Left forelimb (tissue), 1 donor: ENCODE data around the gene MGAT3.

Experiments used
- DNase-seq: peaks from one replicate; pipeline ENCODE4 v3.0.0-alpha.2; 2018; ENCODE audit warnings: low spot score

The MGAT3 gene

DNA sequence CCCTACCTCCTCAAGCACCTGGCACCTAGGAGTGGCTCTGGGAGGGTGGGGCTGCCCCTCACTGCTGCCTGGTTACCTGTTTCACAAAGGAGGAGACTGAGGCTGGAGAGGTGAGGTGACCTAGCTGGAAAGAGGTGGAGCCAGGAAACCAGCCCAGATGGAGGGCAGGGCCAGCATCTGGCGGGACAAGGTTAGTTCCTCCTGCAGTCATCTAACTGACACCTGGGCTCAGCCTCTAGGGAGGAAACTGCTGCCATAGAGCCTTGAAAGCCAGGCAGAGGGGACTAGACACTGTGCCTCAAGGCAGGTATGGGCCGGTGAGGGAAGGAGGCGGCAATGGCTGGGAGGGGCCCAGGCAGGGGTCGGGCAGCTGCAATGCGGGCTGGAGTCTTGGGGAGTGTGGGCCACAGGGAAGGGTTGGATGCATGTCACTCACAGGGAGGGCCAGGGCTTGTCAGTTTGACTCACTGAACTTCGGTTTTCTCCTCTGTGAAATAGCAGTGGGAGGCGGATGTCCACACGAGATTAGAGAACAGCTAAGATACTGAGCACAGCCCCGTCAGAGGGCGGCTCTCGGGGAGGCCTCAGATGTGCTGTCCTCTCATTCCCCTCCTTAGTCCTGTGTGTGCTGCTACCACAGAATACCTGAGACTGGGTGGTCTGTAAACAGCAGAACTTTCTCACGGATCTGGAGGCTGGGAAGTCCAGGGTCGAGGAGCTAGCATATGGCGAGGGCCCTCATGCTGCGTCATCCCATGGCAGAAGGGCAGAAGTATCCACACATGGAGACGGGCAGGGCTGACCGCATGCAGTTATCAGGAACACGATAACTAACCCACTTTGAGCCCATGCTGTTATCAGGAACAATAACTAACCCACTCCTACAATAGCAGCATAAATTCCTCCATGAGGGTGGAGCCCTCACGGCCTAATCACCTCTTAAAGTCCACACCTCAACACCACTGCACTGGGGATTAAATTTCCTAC lies 16.1 kb downstream of the MGAT3 start:
- DNase-seq, result no peak

DNA sequence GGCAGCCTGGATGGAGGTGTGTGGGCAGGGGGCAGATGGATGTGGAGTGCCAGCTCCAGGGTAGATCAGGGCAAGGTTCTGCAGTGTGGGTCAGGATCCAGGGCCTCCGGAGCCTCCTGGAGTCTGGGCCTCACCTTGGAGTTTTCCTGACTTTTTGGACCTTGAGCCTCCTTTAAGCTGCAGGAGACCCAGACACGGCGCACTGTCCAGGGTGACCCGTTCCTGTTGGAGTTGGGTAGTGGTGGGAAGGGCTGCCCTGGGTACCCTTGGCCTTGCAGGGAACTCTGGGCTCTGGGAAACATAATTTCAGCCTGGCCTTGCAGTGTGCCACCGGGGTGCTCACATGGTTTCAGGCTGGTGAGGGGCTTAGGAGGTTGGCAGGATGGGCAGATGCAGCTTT lies 17.0 kb downstream of the MGAT3 start:
- no peak for DNase-seq

DNA sequence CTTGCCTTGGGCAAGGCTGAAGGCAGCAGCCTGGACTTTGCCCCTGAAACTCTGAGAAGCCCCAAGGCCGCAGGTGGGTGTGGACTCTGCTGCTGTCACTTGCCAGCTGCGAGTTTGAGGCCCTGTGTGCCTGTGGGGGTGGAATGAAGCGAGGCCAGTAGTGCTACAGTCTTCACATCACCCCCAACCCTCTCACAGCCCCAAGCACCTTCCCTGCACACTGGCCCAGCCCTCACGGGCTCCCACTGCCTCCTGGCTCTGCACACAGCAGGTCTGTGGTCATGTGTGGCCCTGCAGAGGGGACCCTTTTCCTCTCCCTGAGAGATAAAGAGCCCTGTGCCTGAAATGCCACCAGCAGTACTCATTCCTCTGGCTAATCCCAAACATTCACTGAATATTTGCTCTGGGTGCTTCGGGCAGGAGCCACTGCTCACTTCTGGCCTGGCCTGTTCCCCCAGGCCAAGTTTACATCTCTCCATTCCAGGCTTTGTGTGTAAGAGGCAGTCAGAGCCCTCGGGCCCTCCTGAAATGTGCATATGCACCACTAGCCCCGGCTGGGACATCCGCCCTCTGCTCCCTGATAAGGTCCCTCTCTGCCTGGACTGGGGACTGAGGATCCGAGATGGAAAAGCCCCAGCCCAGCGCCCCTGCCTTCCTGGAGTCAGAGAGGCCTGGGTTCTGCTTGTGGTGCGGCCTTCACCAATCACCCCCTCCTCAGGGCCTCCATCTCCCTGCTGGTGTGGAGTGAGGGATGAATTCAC lies 17.7 kb downstream of the MGAT3 start:
- DNase-seq, result no peak

DNA sequence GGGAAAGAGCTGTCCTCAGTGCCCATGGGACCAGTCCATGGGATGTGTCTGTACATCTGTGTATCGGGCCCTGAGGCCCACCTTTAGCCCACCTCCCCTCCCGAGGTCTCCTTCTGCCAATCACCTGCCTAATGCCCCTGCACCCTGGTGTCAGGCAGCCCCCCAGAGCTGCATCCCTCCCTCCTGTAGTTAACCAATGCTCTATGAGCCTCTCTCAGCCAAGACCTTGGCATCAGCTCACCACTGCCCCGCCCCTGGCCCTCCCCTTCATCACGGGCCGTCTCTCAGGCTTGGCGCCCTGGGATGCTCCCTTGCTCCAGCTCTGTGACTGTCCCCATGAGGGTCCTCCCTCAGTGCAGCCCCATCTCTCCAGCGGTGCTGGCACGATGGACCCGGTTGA lies 18.5 kb downstream of the MGAT3 start:
- no peak for DNase-seq

DNA sequence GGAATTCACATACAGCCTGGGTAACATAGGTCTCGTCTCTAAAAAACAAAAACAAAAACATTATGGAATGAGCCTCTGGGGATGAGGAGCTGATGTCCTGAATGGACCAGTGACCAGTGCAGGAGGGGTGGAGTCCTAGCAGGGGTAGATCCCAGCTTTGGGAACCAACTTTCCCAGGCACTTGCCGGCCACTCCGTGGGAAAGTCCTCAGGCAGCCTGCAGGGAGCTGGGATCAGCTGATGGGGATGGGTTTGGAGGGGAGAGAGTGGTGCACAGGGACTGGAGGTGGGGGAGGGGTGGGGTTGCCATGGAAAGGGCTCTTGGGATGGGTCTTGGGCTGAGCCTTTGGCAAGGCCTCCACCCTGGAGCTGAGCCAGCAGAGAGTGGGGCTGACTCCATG lies 19.1 kb downstream of the MGAT3 start:
- no peak for DNase-seq

DNA sequence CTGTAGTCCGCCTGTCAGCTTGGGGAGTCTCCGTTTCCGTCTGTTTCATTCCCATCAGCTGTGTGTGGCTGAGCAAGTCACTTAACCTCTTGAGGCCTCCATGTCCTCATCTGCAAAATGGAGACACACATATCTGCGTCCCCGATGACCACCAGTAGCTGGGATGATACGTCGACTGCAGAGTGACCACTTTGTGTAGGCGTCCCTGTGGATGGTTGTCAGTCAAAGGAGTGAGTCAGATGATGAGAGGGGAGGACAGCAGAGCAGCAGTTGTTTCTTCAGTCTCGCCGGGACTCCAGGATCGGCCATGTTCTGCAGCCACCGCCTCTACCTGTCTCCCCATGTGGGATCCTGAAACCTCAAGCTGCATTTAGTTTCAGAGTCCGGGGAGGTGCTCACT lies 19.9 kb downstream of the MGAT3 start:
- DNase-seq, result no peak

DNA sequence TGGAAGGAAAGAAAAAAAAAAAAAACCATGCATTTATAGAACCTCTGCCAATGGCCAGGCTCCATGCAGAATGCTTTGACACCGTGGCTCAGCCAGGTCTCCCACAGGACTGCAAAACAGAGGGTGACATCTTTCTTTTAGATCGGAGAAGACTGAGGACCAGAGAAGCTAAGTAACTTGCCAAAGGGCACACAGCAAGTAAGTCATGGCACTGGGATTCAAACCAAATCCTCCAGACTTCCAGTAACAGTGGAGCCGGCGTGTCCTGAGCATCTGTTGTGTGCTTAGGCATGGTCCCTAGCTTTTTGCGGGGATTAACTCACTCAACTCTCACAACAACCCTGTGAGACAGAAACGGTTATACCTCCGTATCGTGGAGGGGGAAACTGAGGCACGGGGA lies 20.7 kb downstream of the MGAT3 start:
- no peak for DNase-seq

DNA sequence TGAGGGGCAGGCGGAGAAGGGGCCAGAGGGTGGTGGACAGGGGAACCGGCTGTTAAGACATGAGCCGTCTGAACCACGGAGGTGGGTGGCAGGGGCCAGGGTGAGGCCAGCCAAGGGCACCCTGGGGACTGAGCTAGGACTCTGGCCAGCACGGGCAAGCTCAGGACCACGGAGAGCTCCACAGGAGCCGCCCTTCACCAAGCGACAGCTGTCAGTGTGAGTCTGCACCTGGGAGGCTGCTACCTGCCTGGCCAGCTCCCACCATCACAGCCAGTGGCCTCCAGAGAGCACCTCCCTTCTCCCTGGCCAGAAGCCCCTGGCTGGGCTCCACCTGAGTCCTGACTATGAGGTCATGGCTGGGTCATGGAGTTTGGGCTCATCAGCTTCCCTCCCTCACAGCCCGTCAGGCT lies 21.6 kb downstream of the MGAT3 start:
- no peak for DNase-seq

DNA sequence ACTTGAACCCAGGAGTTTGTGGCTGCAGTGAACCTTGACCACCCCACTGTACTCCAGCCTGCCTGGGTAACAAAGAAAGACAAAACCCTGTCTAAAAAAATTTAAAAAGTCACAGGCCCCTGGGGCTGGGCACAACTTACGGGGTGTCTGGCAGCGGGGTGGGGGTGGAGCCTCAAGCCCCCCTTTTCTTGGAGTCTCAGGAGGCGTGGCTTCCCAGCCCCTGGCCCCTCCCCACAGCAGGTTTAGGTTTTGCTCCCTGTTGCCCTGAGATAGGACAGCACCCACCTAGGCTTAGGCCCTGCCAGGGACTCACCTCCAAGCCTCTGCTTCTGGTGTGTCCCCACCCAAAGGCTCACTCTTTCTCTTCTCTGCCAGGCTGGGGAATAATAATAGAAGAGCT lies 22.4 kb downstream of the MGAT3 start:
- no peak for DNase-seq

DNA sequence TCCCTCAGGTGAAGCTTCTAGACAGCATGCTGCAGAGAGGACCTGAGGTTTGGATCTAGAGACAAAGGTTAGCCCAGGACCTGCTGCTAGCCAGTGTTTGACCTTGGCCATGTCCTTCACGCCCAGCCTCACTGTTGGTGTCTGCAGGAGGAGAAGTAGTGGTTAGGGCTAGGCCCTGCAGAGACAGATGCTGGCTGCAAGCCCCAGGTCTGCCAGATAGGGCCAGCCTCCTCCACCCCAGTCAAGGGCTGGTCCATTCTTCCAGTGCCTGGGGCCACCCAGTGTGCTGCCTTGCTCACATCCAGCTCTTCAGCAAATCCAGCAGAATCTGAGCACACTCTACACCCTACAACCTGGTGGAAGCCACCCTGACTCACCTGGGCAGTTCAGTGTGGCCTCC lies 23.7 kb downstream of the MGAT3 start:
- DNase-seq, result no peak

DNA sequence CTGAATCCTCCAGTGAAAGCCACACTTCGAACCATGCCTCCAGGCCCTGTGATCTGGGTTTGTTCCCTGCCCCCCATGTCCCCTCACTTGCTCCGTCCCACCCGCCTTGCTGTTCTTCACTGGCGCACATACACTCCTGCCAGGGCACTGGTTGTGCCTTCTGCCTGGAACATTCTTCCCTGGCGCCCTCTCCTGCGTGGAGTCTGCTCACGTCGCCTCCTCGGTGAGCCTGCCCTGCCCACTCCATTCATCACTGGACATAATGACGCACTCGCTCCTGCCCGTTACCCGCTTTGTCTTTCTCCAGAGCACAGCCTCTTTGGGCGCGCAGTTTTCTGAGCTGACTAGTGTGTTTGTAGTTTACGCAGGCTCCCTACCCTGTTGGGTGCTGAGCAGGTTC lies 24.2 kb downstream of the MGAT3 start:
- DNase-seq, result no peak

DNA sequence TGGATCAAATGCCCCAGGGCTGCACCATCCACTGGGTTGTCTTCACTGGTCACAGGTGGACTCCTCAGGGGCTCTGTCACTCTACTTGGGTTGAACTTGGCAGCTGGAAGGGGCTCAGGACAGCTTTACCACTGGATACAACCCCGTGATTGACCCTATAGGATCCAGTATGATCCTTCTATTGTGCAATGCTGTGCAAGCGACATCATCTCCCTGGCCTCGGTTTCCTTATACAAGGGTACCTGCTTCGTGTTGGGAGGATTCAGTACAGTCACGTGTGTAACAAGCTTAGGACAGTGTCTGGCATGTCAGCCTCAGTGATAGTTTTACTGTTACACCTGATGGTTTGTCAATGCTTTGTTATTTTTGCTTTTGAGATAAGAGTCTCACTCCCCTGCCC lies 24.8 kb downstream of the MGAT3 start:
- no peak for DNase-seq

DNA sequence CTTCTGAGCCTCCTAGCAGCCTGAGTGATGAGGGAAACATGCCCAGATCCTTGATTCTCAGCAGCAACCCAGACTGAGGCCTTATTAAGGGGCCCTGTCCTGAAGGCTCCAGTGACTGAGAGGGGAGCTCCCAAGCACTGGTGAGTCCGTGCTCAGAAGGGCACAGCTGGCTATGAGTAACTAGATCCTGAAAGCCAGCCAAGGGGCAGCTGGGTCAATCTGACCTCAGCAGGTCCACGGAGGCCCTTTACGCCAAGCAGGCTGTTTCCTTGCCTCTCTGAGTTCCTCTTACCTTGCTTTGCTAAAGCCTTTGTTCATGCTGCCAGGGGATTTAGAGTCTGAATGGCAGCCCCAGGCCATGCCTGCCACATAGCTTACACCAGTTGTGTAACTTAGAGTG lies 26.0 kb downstream of the MGAT3 start:
- DNase-seq, result no peak

DNA sequence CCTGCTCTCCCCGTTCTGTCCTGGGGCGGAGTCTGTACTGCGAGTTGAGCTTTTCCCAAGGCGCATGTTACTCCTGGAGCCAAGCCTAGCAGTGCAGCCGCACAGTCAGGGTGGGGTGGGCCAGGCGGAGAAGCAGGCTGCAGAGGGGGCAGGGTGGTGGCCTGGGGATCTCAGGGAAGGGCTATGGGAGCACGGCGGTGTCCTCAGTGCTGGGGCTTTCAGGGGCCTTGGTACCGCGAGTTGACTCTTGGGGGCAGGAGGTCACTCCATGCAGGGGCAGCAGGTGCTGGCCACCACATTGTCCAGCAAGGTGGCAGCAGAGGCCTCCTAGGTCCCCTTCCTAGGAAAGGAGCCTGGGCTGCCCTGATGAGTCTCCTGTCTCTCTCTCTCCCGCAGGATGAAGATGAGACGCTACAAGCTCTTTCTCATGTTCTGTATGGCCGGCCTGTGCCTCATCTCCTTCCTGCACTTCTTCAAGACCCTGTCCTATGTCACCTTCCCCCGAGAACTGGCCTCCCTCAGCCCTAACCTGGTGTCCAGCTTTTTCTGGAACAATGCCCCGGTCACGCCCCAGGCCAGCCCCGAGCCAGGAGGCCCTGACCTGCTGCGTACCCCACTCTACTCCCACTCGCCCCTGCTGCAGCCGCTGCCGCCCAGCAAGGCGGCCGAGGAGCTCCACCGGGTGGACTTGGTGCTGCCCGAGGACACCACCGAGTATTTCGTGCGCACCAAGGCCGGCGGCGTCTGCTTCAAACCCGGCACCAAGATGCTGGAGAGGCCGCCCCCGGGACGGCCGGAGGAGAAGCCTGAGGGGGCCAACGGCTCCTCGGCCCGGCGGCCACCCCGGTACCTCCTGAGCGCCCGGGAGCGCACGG lies 30.4 kb downstream of the MGAT3 start:
- no peak for DNase-seq

DNA sequence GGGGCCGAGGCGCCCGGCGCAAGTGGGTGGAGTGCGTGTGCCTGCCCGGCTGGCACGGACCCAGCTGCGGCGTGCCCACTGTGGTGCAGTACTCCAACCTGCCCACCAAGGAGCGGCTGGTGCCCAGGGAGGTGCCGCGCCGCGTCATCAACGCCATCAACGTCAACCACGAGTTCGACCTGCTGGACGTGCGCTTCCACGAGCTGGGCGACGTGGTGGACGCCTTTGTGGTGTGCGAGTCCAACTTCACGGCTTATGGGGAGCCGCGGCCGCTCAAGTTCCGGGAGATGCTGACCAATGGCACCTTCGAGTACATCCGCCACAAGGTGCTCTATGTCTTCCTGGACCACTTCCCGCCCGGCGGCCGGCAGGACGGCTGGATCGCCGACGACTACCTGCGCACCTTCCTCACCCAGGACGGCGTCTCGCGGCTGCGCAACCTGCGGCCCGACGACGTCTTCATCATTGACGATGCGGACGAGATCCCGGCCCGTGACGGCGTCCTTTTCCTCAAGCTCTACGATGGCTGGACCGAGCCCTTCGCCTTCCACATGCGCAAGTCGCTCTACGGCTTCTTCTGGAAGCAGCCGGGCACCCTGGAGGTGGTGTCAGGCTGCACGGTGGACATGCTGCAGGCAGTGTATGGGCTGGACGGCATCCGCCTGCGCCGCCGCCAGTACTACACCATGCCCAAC lies 31.2 kb downstream of the MGAT3 start:
- no peak for DNase-seq

DNA sequence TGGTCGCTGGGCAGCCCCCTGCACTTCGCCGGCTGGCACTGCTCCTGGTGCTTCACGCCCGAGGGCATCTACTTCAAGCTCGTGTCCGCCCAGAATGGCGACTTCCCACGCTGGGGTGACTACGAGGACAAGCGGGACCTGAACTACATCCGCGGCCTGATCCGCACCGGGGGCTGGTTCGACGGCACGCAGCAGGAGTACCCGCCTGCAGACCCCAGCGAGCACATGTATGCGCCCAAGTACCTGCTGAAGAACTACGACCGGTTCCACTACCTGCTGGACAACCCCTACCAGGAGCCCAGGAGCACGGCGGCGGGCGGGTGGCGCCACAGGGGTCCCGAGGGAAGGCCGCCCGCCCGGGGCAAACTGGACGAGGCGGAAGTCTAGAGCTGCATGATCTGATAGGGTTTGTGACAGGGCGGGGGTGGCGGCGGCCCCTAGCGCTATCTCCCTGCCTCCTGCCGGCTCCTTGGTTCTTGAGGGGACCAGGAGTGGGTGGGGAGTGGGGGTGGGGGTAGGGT lies 31.8 kb downstream of the MGAT3 start:
- DNase-seq, result no peak

DNA sequence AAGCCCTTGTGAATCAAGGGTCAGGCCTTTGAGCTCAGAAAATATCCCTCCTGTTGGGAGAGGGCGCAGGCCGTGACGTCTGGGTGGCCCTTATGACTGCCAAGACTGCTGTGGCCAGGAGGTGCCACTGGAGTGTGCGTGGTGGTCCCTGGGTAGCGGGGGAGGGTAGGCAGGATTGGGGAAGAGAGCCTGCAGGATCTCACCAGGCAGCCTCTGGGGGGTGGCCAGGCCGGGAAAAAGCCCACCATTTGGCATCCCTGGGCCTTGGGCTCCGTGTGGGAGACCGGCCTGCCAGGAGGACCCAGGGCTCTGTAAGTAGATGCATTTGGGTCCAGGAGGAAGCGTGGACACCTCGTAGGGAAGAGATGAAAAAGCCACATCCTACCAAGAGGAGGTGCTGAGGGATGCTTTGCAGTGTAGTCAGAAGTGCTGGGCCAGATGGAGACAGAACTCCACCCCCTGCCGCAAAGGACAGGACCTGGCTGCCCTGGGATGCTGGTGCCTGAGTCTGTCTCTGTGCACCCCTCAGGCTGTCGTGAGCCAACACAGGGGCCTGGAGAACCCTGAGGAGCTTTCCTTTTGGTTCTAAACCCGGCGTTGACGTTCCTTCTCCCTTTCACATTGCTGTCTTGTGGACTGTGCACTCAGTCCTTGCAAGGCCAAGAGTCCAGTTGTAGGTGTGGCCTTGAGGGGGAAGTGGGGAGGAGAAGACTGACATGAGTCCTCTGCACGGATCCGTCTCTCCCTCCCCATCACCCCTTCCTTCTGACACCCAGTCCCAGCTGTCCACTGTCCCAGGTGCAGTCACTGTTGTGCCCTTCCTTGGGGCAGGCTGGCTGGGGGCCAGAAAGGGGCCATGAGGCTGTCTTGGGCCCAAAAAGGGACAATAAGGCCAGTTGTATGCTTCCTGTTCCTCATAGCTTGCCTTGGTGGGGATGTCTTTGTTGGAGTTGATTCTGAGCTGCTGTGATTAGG lies 32.6 kb downstream of the MGAT3 start:
- no peak for DNase-seq

DNA sequence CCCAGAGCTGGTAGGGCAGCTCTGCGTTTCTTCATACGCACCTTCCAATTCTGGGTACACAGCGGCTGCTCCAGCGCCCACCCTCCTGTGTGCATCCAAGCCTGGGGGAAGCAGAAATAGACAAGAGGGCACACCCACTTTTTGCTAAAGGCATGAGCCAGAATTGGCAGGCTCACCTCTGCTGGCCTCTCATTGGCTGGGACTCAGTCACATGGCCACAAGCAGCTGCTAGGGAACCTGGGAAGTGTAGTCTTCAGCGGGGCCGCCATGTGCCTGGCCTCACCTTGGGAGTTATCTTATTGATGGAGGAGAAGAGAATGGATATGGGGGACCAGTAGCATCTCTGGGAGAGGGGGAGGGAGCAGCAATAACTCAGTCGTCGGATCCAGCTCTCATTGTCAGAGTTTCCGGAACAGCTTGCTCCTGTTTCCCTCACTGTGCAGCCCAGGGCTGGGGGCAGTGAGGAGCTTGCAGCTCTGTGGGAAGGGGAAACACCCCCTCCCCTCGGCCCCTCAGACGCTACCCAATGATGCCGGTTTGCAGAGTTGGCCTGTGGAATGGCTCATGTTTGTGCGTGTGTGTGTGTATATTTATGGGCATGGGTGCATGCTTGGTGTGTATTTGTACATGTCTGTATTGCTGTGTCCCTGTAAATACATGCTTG lies 33.5 kb downstream of the MGAT3 start:
- no peak for DNase-seq

DNA sequence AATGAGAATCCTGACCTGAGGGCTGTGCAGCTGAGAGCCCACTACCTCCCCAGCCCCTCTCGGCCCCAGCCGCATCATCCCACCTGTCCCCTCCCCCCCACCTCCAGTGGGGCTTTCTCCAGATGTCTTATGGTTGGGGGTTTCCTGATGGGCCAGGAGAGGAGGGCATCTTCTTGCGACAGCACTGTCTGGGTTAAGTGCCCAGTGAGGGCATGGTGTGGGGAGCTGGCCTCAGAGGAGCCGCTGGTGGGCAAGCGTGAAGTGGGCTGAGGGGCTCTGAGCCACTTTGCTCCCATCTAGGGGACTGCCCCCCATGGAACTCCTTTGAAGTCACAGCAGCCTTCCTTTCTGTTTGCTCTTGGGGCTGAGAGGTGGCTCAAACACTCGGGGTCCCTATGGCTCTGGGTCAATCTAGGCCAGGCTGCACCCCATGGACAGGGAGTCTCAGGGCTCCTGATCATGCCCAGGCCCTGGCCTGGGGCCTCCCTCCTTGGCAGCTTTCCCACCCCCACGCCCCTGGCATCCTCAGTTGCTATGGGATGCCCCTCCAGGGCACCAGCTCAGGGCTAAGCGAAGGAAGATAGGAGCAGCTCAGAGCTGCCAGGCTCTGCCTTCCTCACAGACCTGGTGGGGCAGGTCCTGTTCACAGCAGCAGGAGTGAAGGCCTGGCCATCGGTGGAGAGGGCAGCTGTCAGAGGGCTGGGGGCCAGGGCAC lies 34.3 kb downstream of the MGAT3 start:
- no peak for DNase-seq
